GM15510 (cell line): Measurements from ENCODE around the gene FADS1.

Source experiments
- POLR2A ChIP-seq: IDR thresholded peaks from 3 replicates; pipeline ENCODE4 v1.6.1; 2011; ENCODE audit warnings: borderline replicate concordance; ENCODE audit not compliant: insufficient read length; ENCODE audit errors: extremely low read depth

FADS1 gene

GRCh38 chr11:61815790-61816735 lies 740 bp downstream of the FADS1 start:
- peak; percentile 10 for TF ChIP-seq POLR2A

DNA sequence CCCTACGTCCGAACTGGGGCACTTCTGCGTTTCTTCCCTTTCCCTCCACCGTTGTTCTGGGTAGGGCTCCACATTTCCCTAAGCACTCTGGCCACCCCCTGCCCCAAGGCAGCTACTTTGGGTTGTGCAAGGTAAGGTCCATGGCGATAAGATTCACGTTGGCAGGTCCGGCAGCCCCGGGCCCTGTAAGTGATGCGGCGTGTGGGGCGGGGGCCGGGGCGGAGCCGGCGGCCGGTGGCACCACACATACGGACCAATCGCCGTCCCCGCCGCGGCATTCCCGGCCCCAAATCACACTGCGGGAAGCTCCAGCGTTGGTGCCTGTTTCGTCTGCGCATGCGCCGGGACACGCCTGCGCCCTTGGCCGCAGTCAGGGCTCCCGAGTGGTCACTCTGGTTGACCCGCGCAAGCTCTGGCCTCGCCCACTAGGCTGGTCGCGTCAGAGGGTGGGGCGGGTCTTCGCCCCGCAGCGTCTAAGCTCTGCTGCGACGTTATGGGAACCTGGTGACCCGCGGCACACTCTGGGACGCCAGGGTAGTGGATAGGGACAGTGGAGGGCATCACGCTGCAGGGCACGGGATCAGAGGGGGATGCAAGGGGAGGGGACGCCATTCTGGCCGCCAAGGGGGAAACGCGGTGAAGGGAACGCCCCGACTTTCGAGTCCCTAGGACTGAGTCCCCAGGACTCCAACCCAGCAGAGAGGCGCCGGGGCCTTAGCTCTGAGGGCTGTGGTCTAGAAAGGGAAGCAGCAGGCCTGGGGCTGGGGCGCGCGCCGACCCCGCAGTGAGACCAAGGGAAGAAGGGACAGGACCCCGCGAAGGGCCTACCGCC lies 1.6 kb downstream of the FADS1 start:
- peak; percentile 78 for TF ChIP-seq POLR2A

- TF ChIP-seq POLR2A = no peak
Observed at GRCh38 chr11:61814247-61814957, 2.4 kb downstream of the FADS1 start.

GRCh38 chr11:61812736-61813411 lies 3.9 kb downstream of the FADS1 start:
- TF ChIP-seq POLR2A = no peak

- TF ChIP-seq POLR2A = no peak
Observed at GRCh38 chr11:61811831-61812230, 5.0 kb downstream of the FADS1 start.

- no peak for TF ChIP-seq POLR2A
Observed at GRCh38 chr11:61810671-61811175, 6.1 kb downstream of the FADS1 start.

- no peak for TF ChIP-seq POLR2A
Observed at GRCh38 chr11:61806785-61807184, 10.0 kb downstream of the FADS1 start.

DNA sequence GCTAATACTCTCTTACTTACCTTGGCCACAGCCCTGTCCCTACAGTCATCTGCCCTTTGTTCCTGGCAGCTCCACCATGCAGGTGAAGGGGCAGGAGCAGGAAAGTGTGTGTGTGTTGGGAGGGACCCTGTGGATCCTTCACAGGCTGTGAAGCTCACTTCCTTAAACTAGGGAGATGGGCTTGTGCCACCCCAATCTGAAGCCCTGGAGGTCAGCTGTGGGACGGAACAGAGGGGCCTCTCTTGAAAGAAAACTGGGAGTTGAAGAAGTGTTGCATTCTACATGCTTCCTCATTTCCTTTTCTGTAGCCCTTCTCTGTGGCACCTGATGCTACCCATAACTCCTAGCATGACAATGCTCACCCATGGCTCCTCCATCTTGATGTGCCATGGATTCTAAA lies 11.7 kb downstream of the FADS1 start:
- TF ChIP-seq POLR2A = no peak

DNA sequence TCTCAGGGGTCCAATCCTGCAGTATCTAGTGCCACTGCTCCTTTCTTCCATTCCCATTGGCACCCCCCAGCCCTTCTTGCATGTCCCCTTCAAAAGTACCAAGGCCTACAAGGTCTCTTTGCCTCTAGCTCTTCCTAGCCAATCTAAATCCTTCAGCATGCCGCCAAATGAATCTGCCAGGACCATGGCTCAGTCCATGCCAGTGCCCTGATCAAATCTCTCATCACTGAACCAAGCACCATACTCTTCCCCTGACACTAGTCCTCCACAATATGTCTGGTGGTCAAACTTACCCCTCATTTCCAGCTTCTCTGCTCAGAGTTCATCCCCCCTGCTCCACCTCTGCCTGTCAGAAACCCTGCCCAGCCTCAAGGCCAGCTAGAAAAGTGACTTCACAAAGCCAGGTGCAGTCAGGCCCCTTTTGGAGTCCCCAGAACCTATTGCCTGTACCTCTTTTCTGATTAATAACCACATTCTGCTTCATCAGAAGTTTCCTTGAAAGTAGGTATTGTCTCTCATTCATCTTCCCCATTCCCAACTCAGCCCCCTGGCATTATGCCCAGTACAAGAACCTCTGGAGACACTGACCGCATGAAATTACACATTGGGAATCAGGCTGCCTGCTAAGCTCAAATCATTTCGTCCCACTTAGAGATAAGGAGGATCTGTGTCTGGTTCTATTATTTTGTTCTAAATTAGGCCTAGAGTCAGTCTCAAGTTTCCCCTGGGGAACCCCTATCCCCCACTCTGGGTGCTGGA lies 12.7 kb downstream of the FADS1 start:
- no peak for TF ChIP-seq POLR2A

DNA sequence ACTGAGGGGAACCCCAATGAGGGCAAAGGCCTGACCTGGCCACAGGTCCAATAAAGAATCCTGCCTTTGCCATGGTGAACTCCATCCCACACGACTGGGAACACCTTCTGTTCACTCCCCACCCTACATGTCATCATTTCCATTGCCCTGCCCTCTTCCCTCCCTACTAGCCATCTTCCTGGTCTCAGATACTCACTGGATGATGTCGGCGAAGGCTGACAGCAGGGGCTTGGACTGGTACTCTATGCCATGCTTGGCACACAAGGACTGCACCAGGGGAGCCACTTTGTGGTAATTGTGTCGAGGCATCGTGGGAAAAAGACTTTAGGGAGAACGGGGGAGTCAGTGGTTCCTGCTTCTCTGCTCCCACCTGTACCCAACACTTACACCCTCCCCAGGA lies 14.2 kb downstream of the FADS1 start:
- no peak for TF ChIP-seq POLR2A

DNA sequence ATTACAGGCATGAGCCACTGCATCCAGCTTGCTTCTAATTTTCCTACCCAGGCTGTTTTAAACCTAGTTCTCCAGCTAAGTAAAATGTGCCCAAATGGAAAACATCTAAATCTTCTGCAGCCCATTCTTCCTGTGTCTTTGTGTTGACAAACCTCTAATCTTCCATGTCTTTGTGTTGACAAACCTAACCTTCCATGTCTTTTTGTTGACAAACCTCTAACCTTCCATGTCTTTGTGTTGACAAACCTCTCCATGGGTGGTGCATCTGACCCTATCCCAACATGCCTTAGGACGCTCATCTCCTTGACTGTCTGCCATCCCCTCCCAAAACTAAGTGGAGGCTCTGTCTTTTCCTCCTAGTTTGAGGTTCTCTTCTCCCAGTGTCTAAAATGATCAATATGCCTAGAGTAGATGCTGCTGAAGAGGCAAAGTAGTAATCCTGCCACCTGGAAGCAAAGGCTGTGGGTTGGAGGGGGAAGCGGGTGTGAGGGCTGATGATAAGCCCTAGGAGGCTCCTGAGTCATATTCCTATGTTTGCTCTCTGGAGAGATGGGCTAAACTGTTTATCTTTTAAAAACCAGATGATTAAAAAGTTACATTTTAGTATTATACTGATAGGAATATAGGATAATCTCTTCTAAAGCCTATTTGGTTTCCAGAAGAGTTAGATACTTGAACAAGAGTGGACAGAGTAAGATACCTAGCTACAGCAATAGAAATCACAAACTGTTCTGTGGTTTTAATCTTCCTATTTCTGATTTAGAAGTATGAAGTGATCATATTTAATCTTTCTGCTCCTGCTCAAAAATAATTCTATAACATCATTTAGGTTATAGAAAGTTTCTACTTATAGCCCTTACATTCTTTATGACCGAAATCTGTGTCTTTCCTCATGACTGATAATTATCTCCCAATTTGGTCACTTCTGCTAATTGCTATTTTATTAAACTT lies 16.2 kb downstream of the FADS1 start:
- no peak for TF ChIP-seq POLR2A

DNA sequence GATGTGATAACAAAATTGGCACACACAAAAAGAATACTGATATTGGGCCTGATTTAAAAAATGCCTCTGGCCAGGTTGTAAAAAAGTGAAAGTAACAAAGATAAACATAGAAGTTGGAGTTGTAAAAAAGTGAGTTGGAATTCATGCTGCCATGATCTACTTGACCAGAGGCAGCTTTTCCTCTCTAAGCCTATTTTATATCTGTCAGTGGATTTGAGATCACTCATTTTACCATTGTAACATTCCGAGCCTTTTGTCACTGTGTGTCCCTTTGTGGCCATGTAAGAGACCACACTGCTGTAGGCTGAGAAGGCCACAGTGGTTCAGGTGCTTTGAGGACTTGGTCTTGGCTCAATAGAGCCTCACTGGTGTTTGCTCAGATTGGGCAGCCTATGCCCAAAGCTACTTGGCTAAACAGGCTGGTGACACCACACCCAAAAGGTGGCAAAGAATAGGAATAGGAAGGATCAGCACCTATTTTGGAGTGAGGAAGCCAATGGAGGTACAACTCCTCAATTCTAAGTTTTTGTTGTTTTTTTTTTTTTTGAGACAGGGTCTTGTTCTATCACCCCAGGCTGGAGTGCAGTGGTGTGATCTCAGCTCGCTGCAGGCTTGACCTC lies 17.0 kb downstream of the FADS1 start:
- no peak for TF ChIP-seq POLR2A
